Dermis microvascular lymphatic vessel endothelial cell (primary cell): ENCODE measurements around the gene MILR1. TPM values are rescaled to one million over a fixed set of nuclear protein-coding genes. Genes with fewer than 3 reads are reported as not detected.

Experiments used
- DNase-seq, 2 donors: peaks; one replicate each; pipeline versions ENCODE4 v3.0.0 to v3.0.0-alpha.2; 2010; ENCODE audit warnings: low read depth in 2 of 2
- total RNA-seq: library from RNA; depleted of rRNA; stranded (reverse); fragments of >200 nt; gene quantifications from 2 replicates; pipeline ENCODE4 v1.2.1, GENCODE V29; 2014

MILR1 gene
- total RNA-seq, 1 donor from 2014 or later = 2.2 TPM

- no peak for DNase-seq
Observed at GRCh38 chr17:64502809-64503208, 53.9 kb downstream of the MILR1 start.

GRCh38 chr17:64503341-64503740 is 54.4 kb downstream of the MILR1 start:
- no peak for DNase-seq

GRCh38 chr17:64503821-64504768 is 55.2 kb downstream of the MILR1 start:
- DNase-seq = no peak

GRCh38 chr17:64504769-64505339 is 55.9 kb downstream of the MILR1 start:
- DNase-seq = peak; percentile 57 to 75

- DNase-seq = peak; percentile 72 to 88
Observed at GRCh38 chr17:64505340-64506200, 56.7 kb downstream of the MILR1 start.

- DNase-seq = peak; percentile 92 to 98
Observed at GRCh38 chr17:64506201-64506575, 57.3 kb downstream of the MILR1 start, which contains the start of gene DDX5. Gene DDX5 (minus strand): TSS chr17:64506289. CDS start chr17:64506119, 170 bp downstream.

- peak; percentile 97 to 98 for DNase-seq
Observed at GRCh38 chr17:64506576-64507412, 57.9 kb downstream of the MILR1 start, which contains the start of gene CEP95. Gene CEP95 (plus strand): TSS chr17:64506977. CDS start chr17:64507098, 121 bp downstream.

GRCh38 chr17:64507413-64507782 is 58.5 kb downstream of the MILR1 start:
- DNase-seq = peak; percentile 83 to 84

- DNase-seq = no peak
Observed at GRCh38 chr17:64508683-64509082, 59.8 kb downstream of the MILR1 start.

GRCh38 chr17:64509179-64509578 is 60.3 kb downstream of the MILR1 start:
- no peak for DNase-seq

- no peak for DNase-seq
Observed at GRCh38 chr17:64515419-64515818, 66.5 kb downstream of the MILR1 start.

GRCh38 chr17:64515829-64516228 is 66.9 kb downstream of the MILR1 start:
- no peak for DNase-seq

Other genes starting within 250 kb of the MILR1 start
- gene TEX2, start 185.9 kb upstream of the MILR1 start, total RNA-seq = 20.2 and 29.2 TPM in 2 replicates
- gene PECAM1, start 58.3 kb upstream of the MILR1 start, total RNA-seq = 378 and 557 TPM in 2 replicates
- 3.7 and 4.7 TPM in 2 replicates for gene POLG2, start 47.9 kb downstream of the MILR1 start, total RNA-seq
- gene DDX5, start 57.2 kb downstream of the MILR1 start, total RNA-seq = 259 and 342 TPM in 2 replicates
- gene CEP95, start 57.9 kb downstream of the MILR1 start, total RNA-seq = 12.2 and 17.3 TPM in 2 replicates
- gene SMURF2, start 213.2 kb downstream of the MILR1 start, total RNA-seq = 83.8 and 99.5 TPM in 2 replicates